SK-N-SH treated with all-trans-retinoic acid at 6 μM for 48 hours (cell line): ENCODE results near the gene PTPRO.

Experiments used
- ATAC-seq: fragments of 200-7000 bp; cut with Tn5 transposase; 3 replicates; pipeline ENCODE4 v1.9.1; 2020; ENCODE audit warnings: mild to moderate bottlenecking, moderate library complexity
- ARNTL ChIP-seq: fragments of 450-650 bp; formaldehyde crosslinking; IDR thresholded peaks from 2 replicates; pipeline ENCODE4 v1.5.0; 2020; ENCODE audit warnings: low read depth, mild to moderate bottlenecking, moderate library complexity, borderline replicate concordance
- BACH2 ChIP-seq: fragments of 250-450 bp; sonication (Bioruptor Pico); IDR thresholded peaks from 2 replicates; pipeline ENCODE4 v1.9.0; 2021; ENCODE audit warnings: mild to moderate bottlenecking, borderline replicate concordance
- CSDC2 ChIP-seq: fragments of 250-450 bp; sonication (Bioruptor Pico); IDR thresholded peaks from 2 replicates; pipeline ENCODE4 v1.5.0; 2020; ENCODE audit warnings: mild to moderate bottlenecking, moderate library complexity
- ISL1 ChIP-seq: fragments of 250-450 bp; sonication (Bioruptor Pico); IDR thresholded peaks from 2 replicates; pipeline ENCODE4 v2.1.2; 2022; ENCODE audit warnings: mild to moderate bottlenecking, moderate library complexity
- OSR1 ChIP-seq: fragments of 250-450 bp; sonication (Bioruptor Pico); IDR thresholded peaks from 2 replicates; pipeline ENCODE4 v1.8.0; 2022; ENCODE audit warnings: moderate library complexity, mild to moderate bottlenecking, inconsistent platforms
- RARB ChIP-seq: fragments of 250-450 bp; sonication (Bioruptor Pico); IDR thresholded peaks from 2 replicates; pipeline ENCODE4 v1.8.0; 2021; ENCODE audit warnings: mild to moderate bottlenecking, moderate library complexity
- SNAI2 ChIP-seq: fragments of 250-450 bp; sonication (Bioruptor Pico); IDR thresholded peaks from 2 replicates; pipeline ENCODE4 v1.5.0; 2020; ENCODE audit warnings: mild to moderate bottlenecking, moderate library complexity
- TCF4 ChIP-seq: fragments of 250-450 bp; sonication (Bioruptor Pico); IDR thresholded peaks from 2 replicates; pipeline ENCODE4 v1.8.0; 2021; ENCODE audit warnings: mild to moderate bottlenecking, moderate library complexity, borderline replicate concordance
- TOX ChIP-seq: fragments of 250-450 bp; sonication (Bioruptor Pico); IDR thresholded peaks from 2 replicates; pipeline ENCODE4 v1.8.0; 2021; ENCODE audit warnings: mild to moderate bottlenecking, moderate library complexity, borderline replicate concordance
- ZC3H10 ChIP-seq: fragments of 250-450 bp; sonication (Bioruptor Pico); IDR thresholded peaks from 2 replicates; pipeline ENCODE4 v1.5.1; 2021; ENCODE audit warnings: mild to moderate bottlenecking, moderate library complexity
- ZFP3 ChIP-seq: fragments of 250-450 bp; sonication (Bioruptor Pico); IDR thresholded peaks from 2 replicates; pipeline ENCODE4 v1.5.0; 2020; ENCODE audit warnings: mild to moderate bottlenecking, moderate library complexity
- ZFP30 ChIP-seq: fragments of 450-650 bp; formaldehyde crosslinking; IDR thresholded peaks from 2 replicates; pipeline ENCODE4 v1.5.0; 2022; ENCODE audit warnings: mild to moderate bottlenecking, moderate library complexity
- ZNF565 ChIP-seq: fragments of 450-650 bp; formaldehyde crosslinking; conservative IDR thresholded peaks from 2 replicates; pipeline ENCODE4 v1.5.0; 2020; ENCODE audit warnings: low read depth, mild to moderate bottlenecking, moderate library complexity
- ZNF70 ChIP-seq: fragments of 450-650 bp; formaldehyde crosslinking; IDR thresholded peaks from 2 replicates; pipeline ENCODE4 v1.5.0; 2020; ENCODE audit warnings: mild to moderate bottlenecking, moderate library complexity
- ZNF8 ChIP-seq: fragments of 450-650 bp; formaldehyde crosslinking; IDR thresholded peaks from 2 replicates; pipeline ENCODE4 v1.5.0; 2020; ENCODE audit warnings: mild to moderate bottlenecking, moderate library complexity
- TF ChIP-seq, protein P1 (sequence below): fragments of 250-450 bp; sonication (Bioruptor Pico); IDR thresholded peaks from 2 replicates; pipeline ENCODE4 v1.5.1; 2020; ENCODE audit warnings: low read depth, mild to moderate bottlenecking, moderate library complexity
- TF ChIP-seq, protein P2 (sequence below): fragments of 250-450 bp; sonication (Bioruptor Pico); IDR thresholded peaks from 2 replicates; pipeline ENCODE4 v1.5.0; 2020; ENCODE audit warnings: mild to moderate bottlenecking, moderate library complexity
- TF ChIP-seq, protein P3 (sequence below): fragments of 250-450 bp; sonication (Bioruptor Pico); IDR thresholded peaks from 2 replicates; pipeline ENCODE4 v1.8.0; 2021; ENCODE audit warnings: low read depth, mild to moderate bottlenecking, moderate library complexity, borderline replicate concordance
- TF ChIP-seq, protein P4 (sequence below): fragments of 250-450 bp; sonication (Bioruptor Pico); IDR thresholded peaks from 2 replicates; pipeline ENCODE4 v1.5.1; 2021; ENCODE audit warnings: mild to moderate bottlenecking, moderate library complexity
- TF ChIP-seq, protein P5 (sequence below): fragments of 250-450 bp; sonication (Bioruptor Pico); IDR thresholded peaks from 2 replicates; pipeline ENCODE4 v1.8.0; 2020; ENCODE audit warnings: mild to moderate bottlenecking, moderate library complexity, borderline replicate concordance

PTPRO gene

DNA sequence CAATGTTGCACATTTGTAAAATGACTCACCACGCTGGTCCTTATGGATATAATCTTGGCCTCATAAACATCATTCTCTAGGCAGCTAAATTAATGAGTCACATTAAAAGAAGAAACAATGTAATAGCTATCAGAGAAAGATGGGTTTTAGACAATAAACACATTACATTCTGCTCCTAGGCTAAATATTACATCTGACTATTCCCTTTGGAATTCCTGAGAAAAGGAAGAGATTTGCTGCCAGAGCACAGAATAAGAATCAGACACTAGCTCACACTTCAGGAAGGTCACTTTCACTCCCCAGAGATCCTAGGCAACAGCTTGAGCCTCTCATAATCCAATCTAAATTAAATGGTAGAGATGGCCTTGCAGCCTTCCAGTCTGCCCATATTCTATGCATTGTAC is 218.2 kb downstream of the PTPRO start (continued):
- TF ChIP-seq ISL1 (CRISPR knock-in tag) (peak; percentile 94), TOX (CRISPR knock-in tag) (peak; percentile 62; the same call in 1 of the 2 replicates), ARNTL (no peak)

DNA sequence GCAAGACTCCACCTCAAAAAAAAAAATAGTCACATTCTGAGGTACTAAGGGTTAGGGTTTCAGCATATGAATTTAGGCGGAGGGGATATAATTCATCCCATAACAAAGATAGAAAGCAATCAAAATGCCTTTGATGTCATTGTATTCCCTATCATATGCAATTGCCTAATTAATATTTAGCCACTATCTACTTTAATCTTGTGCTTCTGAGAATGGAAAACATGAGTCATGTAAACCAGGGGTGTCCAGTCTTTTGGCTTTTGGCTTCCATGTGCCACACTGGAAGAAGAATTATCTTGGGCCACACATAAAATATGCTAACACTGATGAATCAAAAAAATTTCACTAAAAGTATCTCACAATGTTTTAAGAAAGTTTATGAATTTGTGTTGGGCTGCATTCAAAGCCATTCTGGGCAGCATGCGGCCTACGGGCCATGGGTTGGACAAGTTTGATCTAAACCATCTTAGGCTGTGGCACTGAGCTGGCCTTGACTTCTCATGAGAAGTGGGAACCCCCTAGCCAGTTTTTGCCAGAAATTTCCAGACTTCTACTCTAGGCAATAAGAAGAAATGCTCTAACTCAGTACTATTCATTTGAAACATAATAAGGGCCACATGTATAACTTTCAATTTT is 219.8 kb downstream of the PTPRO start:
- TF ChIP-seq ZFP3 (CRISPR knock-in tag): no peak
- no peak for TF ChIP-seq ZC3H10 (CRISPR knock-in tag)
- TF ChIP-seq, protein P1, sequence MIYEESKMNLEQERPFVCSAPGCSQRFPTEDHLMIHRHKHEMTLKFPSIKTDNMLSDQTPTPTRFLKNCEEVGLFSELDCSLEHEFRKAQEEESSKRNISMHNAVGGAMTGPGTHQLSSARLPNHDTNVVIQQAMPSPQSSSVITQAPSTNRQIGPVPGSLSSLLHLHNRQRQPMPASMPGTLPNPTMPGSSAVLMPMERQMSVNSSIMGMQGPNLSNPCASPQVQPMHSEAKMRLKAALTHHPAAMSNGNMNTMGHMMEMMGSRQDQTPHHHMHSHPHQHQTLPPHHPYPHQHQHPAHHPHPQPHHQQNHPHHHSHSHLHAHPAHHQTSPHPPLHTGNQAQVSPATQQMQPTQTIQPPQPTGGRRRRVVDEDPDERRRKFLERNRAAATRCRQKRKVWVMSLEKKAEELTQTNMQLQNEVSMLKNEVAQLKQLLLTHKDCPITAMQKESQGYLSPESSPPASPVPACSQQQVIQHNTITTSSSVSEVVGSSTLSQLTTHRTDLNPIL: no peak
- TF ChIP-seq ZNF70 (CRISPR knock-in tag): no peak
- no peak for TF ChIP-seq ARNTL
- TF ChIP-seq, protein P2, sequence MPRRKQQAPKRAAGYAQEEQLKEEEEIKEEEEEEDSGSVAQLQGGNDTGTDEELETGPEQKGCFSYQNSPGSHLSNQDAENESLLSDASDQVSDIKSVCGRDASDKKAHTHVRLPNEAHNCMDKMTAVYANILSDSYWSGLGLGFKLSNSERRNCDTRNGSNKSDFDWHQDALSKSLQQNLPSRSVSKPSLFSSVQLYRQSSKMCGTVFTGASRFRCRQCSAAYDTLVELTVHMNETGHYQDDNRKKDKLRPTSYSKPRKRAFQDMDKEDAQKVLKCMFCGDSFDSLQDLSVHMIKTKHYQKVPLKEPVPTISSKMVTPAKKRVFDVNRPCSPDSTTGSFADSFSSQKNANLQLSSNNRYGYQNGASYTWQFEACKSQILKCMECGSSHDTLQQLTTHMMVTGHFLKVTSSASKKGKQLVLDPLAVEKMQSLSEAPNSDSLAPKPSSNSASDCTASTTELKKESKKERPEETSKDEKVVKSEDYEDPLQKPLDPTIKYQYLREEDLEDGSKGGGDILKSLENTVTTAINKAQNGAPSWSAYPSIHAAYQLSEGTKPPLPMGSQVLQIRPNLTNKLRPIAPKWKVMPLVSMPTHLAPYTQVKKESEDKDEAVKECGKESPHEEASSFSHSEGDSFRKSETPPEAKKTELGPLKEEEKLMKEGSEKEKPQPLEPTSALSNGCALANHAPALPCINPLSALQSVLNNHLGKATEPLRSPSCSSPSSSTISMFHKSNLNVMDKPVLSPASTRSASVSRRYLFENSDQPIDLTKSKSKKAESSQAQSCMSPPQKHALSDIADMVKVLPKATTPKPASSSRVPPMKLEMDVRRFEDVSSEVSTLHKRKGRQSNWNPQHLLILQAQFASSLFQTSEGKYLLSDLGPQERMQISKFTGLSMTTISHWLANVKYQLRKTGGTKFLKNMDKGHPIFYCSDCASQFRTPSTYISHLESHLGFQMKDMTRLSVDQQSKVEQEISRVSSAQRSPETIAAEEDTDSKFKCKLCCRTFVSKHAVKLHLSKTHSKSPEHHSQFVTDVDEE: no peak
- no peak for ATAC-seq

DNA sequence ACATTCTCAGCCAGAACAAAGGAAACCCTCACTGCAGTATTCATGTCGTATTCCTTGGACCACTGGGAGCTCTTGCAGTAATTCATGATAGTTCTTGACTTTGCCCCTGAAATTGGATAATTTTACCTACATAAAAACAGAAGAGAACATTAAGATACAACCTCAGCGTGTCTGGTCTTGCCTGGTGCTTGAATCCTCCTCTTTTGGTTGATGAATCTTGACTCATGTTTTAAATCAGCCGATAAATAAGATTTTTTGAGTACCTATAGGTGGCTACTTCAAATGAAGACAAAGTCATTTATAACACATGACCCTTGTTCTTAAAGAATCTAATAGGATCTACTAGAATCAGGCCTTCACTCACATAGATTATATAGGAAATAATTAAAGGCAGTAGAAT is 221.0 kb downstream of the PTPRO start:
- no peak for ATAC-seq
- TF ChIP-seq, protein P3, sequence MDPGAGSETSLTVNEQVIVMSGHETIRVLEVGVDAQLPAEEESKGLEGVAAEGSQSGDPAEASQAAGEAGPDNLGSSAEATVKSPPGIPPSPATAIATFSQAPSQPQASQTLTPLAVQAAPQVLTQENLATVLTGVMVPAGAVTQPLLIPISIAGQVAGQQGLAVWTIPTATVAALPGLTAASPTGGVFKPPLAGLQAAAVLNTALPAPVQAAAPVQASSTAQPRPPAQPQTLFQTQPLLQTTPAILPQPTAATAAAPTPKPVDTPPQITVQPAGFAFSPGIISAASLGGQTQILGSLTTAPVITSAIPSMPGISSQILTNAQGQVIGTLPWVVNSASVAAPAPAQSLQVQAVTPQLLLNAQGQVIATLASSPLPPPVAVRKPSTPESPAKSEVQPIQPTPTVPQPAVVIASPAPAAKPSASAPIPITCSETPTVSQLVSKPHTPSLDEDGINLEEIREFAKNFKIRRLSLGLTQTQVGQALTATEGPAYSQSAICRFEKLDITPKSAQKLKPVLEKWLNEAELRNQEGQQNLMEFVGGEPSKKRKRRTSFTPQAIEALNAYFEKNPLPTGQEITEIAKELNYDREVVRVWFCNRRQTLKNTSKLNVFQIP (CRISPR knock-in tag): no peak
- TF ChIP-seq ISL1 (CRISPR knock-in tag): no peak
- TF ChIP-seq, protein P4, sequence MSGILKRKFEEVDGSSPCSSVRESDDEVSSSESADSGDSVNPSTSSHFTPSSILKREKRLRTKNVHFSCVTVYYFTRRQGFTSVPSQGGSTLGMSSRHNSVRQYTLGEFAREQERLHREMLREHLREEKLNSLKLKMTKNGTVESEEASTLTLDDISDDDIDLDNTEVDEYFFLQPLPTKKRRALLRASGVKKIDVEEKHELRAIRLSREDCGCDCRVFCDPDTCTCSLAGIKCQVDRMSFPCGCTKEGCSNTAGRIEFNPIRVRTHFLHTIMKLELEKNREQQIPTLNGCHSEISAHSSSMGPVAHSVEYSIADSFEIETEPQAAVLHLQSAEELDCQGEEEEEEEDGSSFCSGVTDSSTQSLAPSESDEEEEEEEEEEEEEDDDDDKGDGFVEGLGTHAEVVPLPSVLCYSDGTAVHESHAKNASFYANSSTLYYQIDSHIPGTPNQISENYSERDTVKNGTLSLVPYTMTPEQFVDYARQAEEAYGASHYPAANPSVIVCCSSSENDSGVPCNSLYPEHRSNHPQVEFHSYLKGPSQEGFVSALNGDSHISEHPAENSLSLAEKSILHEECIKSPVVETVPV: no peak

DNA sequence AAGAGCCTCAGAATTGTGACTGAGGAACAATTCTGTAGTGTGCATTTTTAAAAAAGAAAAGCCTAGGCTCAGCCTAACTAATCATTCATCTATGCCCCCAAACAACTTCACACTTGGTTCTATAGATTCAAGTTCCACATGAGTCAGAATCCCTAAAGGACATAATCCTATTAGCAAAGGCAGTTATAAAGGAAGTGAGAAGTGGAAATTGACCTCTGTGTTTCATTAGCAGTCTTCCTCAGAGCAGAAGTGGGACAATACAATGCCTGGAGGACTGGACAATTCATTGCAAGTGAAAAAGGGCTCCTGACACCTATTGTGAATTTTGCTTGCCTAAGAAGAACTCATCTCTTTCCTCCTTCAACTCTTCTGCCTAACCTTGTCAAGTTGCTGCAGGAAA is 222.3 kb downstream of the PTPRO start:
- no peak for ATAC-seq
- TF ChIP-seq RARB (CRISPR knock-in tag) (no peak), TCF4 (no peak), CSDC2 (no peak), SNAI2 (CRISPR knock-in tag) (no peak), BACH2 (no peak)

DNA sequence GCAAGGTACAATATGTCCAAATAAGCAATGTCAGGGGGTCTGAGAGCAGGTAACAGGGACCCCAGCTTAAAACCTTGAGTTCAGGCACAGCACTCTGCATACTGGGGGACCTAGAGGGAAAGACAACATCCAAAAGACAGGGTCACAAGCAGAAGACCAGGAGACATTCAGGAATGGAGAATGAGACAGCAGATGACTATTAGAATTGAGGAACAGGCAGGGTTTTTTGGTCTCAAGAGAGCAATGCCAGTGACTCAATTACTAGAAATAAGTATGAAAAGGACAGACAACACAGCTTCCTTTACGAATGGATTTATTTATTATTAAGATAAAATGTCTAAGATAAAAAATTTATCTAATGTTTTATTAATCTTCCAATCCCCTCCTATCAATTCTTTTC is 223.0 kb downstream of the PTPRO start:
- ATAC-seq: no peak
- TF ChIP-seq ISL1 (CRISPR knock-in tag): no peak
- TF ChIP-seq ZNF8 (CRISPR knock-in tag): no peak
- TF ChIP-seq ZFP30 (CRISPR knock-in tag): no peak
- TF ChIP-seq, protein P2: no peak
- TF ChIP-seq TOX (CRISPR knock-in tag): no peak
- no peak for TF ChIP-seq ZNF70 (CRISPR knock-in tag)
- TF ChIP-seq, protein P3 (CRISPR knock-in tag): no peak
- TF ChIP-seq ARNTL: no peak
- no peak for TF ChIP-seq OSR1
- TF ChIP-seq, protein P5, sequence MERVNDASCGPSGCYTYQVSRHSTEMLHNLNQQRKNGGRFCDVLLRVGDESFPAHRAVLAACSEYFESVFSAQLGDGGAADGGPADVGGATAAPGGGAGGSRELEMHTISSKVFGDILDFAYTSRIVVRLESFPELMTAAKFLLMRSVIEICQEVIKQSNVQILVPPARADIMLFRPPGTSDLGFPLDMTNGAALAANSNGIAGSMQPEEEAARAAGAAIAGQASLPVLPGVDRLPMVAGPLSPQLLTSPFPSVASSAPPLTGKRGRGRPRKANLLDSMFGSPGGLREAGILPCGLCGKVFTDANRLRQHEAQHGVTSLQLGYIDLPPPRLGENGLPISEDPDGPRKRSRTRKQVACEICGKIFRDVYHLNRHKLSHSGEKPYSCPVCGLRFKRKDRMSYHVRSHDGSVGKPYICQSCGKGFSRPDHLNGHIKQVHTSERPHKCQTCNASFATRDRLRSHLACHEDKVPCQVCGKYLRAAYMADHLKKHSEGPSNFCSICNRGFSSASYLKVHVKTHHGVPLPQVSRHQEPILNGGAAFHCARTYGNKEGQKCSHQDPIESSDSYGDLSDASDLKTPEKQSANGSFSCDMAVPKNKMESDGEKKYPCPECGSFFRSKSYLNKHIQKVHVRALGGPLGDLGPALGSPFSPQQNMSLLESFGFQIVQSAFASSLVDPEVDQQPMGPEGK (CRISPR knock-in tag): no peak
- TF ChIP-seq SNAI2 (CRISPR knock-in tag): no peak
- no peak for TF ChIP-seq ZNF565
- no peak for TF ChIP-seq BACH2
- no peak for TF ChIP-seq ZC3H10 (CRISPR knock-in tag)
